ENCODE results near the gene GALNT18. TPM values are rescaled to one million over a fixed set of nuclear protein-coding genes. Genes with fewer than 3 reads are reported as not detected.

The GALNT18 gene
- polyA plus RNA-seq, 4 donors, result 26.9 to 29.0 (median 27.2) TPM

- no peak for DNase-seq (ENCODE audit: low read depth in 4 of 4, low spot score in 3 of 4)
Observed at GRCh38 chr11:11626128-11626527, 4.3 kb upstream of the GALNT18 start.

- DNase-seq (ENCODE audit: low read depth in 4 of 4, low spot score in 3 of 4), result no peak
Observed at GRCh38 chr11:11624926-11625325, 3.1 kb upstream of the GALNT18 start.

GRCh38 chr11:11624204-11624603 is 2.4 kb upstream of the GALNT18 start:
- DNase-seq (ENCODE audit: low read depth in 4 of 4, low spot score in 3 of 4), result no peak

GRCh38 chr11:11622772-11623171 is 967 bp upstream of the GALNT18 start:
- no peak for DNase-seq (ENCODE audit: low read depth in 4 of 4, low spot score in 3 of 4)

- no peak for DNase-seq (ENCODE audit: low read depth in 4 of 4, low spot score in 3 of 4)
Observed at GRCh38 chr11:11622340-11622706, 518 bp upstream of the GALNT18 start.

- peak in 1 of 4 donors; percentile 45 for DNase-seq (ENCODE audit: low read depth in 4 of 4, low spot score in 3 of 4)
Observed at GRCh38 chr11:11620921-11621572, 758 bp downstream of the GALNT18 start.

GRCh38 chr11:11620173-11620920 is 1.5 kb downstream of the GALNT18 start:
- peak in 1 of 4 donors; percentile 31 for DNase-seq (ENCODE audit: low read depth in 4 of 4, low spot score in 3 of 4)

- DNase-seq (ENCODE audit: low read depth in 4 of 4, low spot score in 3 of 4), result no peak
Observed at GRCh38 chr11:11618973-11619435, 2.8 kb downstream of the GALNT18 start.

GRCh38 chr11:11615086-11615485 is 6.7 kb downstream of the GALNT18 start:
- no peak for DNase-seq (ENCODE audit: low read depth in 4 of 4, low spot score in 3 of 4)

- no peak for DNase-seq (ENCODE audit: low read depth in 4 of 4, low spot score in 3 of 4)
Observed at GRCh38 chr11:11612439-11612838, 9.4 kb downstream of the GALNT18 start.

- no peak for DNase-seq (ENCODE audit: low read depth in 4 of 4, low spot score in 3 of 4)
Observed at GRCh38 chr11:11611381-11611780, 10.4 kb downstream of the GALNT18 start.

GRCh38 chr11:11608783-11609232 is 13.0 kb downstream of the GALNT18 start:
- no peak for DNase-seq (ENCODE audit: low read depth in 4 of 4, low spot score in 3 of 4)

- DNase-seq (ENCODE audit: low read depth in 4 of 4, low spot score in 3 of 4), result no peak
Observed at GRCh38 chr11:11607772-11608171, 14.0 kb downstream of the GALNT18 start.

- DNase-seq (ENCODE audit: low read depth in 4 of 4, low spot score in 3 of 4), result no peak
Observed at GRCh38 chr11:11605821-11606450, 15.9 kb downstream of the GALNT18 start.

- DNase-seq (ENCODE audit: low read depth in 4 of 4, low spot score in 3 of 4), result no peak
Observed at GRCh38 chr11:11605181-11605580, 16.6 kb downstream of the GALNT18 start.

GRCh38 chr11:11604370-11604990 is 17.3 kb downstream of the GALNT18 start:
- DNase-seq (ENCODE audit: low read depth in 4 of 4, low spot score in 3 of 4), result no peak

- DNase-seq (ENCODE audit: low read depth in 4 of 4, low spot score in 3 of 4), result no peak
Observed at GRCh38 chr11:11602011-11602410, 19.8 kb downstream of the GALNT18 start.

GRCh38 chr11:11600288-11600687 is 21.5 kb downstream of the GALNT18 start:
- DNase-seq (ENCODE audit: low read depth in 4 of 4, low spot score in 3 of 4), result no peak

- no peak for DNase-seq (ENCODE audit: low read depth in 4 of 4, low spot score in 3 of 4)
Observed at GRCh38 chr11:11598243-11598642, 23.6 kb downstream of the GALNT18 start.

- no peak for DNase-seq (ENCODE audit: low read depth in 4 of 4, low spot score in 3 of 4)
Observed at GRCh38 chr11:11594162-11594561, 27.6 kb downstream of the GALNT18 start.

- no peak for DNase-seq (ENCODE audit: low read depth in 4 of 4, low spot score in 3 of 4)
Observed at GRCh38 chr11:11592146-11592684, 29.6 kb downstream of the GALNT18 start.
